ENCODE data around the gene SMPDL3A.

The SMPDL3A gene

GRCh38 chr6:122778985-122779661, 9.9 kb upstream of the SMPDL3A start:
- DNase-seq: no peak

- DNase-seq: no peak
These were observed 9.4 kb upstream of the SMPDL3A start, which contains the start of gene FABP7 for GRCh38 chr6:122779667-122780066. Gene FABP7, plus strand, starts transcription at chr6:122779716. Its CDS starts 79 bp downstream, at chr6:122779795.

DNA sequence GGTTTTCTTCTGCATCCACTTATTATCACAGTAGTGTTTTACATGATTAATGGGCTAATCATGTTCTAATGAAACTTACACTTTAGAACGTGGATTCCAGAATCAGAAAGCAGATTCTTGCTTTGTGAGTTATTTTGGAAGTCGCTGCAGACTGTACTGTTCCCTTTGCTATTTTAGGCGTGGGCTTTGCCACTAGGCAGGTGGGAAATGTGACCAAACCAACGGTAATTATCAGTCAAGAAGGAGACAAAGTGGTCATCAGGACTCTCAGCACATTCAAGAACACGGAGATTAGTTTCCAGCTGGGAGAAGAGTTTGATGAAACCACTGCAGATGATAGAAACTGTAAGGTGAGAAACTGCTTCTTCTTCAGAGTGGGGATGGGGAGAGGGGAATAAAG, 8.9 kb upstream of the SMPDL3A start:
- DNase-seq: no peak

GRCh38 chr6:122781716-122782115, 7.3 kb upstream of the SMPDL3A start:
- DNase-seq: no peak

GRCh38 chr6:122783401-122783800, 5.7 kb upstream of the SMPDL3A start:
- DNase-seq: no peak

- DNase-seq: no peak
These were observed 3.2 kb upstream of the SMPDL3A start for GRCh38 chr6:122785891-122786290.

DNA sequence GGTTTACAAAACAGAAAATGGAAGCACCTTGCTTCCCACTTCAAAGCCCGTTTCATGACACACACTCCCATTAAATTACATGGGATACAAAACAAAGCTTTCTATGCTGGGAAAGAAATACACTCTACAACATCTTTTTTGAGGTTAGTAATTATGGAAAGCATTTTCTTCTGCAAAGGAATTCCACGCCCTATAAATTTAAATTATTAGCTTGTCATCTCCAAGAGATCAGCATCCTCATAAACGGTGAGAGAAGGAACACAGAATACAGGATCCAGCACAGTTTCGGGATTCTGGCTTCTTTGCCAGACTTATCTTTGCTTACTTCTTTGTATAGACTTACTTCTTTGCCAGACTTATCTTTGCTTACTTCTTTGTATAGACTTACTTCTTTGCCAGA, 1.3 kb upstream of the SMPDL3A start:
- DNase-seq: no peak

DNA sequence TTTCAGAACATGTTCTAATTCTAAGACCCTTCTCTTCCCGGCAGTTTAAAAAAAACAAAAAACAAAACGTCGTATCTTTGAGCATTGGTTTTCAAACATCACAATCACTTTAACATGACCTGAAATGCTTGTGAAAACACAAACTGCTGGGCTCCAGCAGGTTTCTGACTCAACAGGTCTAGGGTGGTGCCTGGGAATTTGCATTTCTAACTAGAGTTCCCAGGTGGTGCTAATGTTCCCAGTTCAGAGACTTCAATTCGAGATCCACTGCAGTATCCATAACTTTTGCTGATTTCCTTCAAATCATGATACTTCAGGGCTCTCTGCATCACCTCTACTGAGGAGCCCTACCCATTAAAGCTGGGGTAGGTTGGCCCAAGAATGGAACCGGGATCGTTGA, 850 bp upstream of the SMPDL3A start:
- no peak for DNase-seq

DNA sequence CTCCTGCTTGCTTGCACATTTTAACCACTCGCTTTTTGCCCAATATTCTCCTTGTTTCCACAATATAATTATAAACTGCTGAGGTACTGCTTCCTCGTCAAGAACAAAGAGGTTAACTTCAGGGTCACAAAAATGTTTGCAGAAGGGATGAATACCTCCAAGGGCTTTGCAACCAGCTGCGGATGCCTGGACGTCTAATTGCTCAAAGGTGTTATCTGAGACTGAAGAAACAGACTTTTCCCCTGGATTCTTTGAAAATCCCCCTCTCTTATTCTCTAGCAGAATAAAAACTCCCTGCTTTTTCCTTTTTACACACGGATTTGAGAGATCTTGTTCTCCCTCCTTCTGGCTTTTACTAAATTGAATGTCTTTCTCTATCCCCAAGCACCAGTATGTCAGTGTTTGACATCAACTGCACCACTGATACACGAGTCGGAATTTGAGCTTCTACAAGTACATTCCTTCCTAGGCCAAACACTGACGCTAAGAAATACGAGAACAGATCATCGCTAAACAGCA, 336 bp upstream of the SMPDL3A start:
- no peak for DNase-seq

DNA sequence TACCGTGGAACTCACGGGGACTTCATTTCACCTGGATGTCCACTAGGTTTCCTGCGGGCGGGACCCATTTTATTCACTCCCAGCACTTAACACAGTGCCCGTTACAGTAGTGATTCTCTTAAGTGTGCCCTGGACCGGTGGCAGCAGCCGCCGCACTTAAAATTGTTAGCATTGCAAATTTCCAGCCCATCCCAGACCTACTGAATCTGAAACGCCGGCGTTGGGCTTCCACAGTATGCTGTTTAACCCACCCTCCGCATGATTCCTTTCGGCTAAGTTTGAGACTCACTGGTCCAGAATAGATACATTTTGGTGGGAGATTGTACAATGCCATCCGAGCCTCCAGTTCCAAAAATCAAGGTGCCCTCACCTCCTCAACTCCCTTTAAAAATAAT, 967 bp downstream of the SMPDL3A start:
- DNase-seq: no peak

DNA sequence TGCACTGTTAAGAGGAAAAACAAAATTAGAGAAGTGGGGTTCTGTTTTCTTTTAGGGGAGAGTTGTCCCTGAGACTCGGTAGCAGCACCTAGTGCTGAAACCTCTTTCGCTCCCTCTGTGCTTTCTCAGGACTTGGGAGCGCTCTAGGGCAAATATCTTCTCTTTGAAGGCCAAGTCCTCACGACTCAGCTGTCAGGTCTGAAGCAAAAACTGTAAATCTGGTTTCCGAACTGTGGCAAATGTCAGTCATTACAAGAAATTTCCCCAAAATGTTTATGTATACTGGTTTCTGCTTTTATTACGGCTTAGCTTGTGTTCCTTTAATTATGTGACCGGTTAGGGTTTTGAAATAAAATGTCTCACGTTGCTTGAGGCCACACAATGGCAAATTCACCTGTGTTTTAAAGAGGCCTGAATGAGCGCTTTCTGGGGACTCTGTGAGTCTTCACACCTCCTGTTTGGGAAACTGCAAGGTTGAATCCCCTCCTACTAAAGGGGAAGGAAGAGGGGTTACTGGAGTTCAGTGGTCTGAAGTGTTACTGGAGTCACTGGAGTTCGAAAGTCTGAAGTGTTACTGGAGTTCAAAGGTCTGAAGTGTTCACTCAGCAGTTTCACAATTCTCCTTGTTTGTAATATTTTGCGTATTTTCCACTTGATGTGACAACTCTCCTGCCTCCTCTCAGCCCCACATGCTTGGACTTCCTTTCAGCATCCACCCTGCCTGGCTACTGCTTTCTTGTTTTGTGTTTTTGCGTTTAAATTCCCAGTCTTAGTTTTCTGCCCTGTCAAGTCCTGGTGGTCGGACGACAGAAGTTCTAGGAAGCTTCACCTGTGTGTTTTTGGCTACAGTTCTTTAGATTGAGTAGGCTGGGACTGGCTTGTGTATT, 1.6 kb downstream of the SMPDL3A start:
- no peak for DNase-seq

DNA sequence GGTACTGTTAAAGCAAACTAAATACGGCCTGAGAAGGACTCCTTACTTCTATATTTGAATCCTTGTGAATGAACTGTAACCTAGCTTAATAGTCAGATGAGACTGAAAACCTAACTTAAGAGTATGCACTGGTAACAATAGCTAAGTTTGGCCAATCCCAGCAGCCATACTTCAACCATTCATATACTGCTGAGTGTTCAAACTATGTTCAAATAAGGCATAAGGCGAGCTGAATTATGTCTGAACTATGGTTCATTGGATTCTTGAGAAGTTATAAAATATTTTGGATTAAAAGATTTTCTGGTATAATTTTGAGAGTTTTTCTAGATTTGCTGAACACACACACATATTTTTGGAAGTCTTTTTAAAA, 2.2 kb downstream of the SMPDL3A start:
- DNase-seq: no peak

GRCh38 chr6:122792766-122793165, 3.7 kb downstream of the SMPDL3A start:
- DNase-seq: no peak

DNA sequence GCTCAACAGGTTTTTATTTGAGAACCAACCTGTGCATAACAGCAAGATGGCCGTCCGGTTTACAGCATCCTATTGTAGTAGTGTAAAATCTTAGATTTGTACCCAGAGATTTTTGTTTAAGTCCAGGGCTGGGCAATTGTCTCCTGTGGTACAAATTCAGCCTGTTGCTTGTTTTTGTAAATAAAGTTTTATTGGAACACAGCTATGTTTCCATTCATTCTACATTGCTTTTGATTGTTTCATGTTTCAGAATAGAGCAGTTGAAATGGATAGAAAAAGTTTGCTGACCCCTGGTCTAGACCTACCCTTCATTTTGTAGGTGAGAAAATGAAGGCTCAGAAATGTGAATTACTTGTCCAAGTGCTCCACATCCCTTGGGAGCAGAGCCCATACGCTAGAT, 8.5 kb downstream of the SMPDL3A start:
- DNase-seq: no peak

DNA sequence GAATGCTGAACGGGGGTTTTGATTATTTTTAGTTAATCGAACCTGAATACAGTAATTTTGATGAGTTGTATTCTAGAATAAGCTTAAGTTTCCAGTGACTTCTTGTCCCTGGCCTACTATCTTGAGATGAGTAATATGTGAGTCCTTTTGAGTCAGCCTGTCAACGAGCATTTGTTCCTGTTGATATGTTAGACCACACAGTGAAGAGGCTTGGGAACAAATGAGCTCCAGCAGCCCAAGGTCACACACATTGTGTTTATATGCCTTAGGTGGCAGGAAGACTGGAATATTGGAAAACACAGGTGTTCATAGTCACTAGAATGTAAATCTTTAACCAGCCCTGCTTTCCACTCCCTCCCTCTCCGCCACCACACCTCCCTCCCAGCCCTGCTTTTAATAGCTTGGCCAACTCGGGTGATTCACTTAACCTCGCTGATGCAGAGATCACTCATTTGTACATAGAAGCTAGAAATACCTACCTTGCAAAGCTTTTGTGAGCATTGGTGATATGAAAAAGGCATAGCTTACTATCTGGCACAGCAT, 9.1 kb downstream of the SMPDL3A start:
- DNase-seq: no peak

DNA sequence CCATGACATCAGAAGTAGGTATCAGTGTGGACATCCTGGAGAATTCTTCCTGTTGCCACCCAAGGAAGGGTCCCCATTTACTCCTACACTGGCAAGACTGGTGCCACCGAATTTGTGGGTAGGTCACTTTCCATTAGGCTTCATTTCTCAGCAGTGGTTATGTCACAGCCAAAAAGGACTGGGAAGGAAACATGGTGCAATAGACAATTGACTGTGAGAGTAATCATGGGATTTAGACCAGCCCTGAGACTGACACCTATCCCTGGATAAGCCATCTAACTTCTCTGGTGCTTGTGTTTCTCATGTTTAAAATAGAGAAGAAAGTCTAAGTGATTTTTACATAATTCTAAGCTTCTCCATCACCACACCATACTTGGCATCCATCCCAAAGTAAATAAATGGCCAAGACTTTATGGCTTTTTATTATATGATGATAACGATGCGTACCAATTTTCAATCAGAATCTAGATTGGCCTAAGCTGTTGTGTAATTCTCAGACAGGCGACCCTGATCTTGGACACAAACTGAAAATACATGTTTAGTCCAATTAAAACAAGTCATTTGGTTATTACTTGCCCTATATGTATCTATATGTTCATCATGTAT, 10.2 kb downstream of the SMPDL3A start:
- no peak for DNase-seq

- no peak for DNase-seq
These were observed 11.0 kb downstream of the SMPDL3A start for GRCh38 chr6:122799916-122800686.

- no peak for DNase-seq
These were observed 11.8 kb downstream of the SMPDL3A start for GRCh38 chr6:122800906-122801305.

DNA sequence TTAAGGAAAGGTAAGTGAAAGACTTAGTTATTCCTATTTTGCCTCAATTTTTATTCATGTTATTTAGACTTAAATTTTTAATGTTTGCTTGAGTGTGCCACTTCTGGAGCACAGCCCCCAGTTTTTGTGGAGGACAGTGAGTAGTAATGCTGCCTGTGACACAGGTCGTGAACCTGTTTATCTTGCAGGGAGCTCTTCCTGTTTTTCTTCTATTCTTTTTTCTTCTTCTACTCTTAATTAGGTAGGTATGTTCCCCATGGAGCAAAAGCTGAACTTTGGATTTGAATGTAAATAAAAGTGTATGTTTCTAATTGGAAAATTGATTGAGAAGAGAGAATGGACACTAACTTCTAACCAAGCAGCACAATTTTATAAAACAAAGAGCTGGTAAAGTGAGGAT, 12.3 kb downstream of the SMPDL3A start:
- no peak for DNase-seq

- DNase-seq: no peak
These were observed 14.2 kb downstream of the SMPDL3A start for GRCh38 chr6:122803171-122803661.

GRCh38 chr6:122804962-122805485, 16.0 kb downstream of the SMPDL3A start:
- DNase-seq: no peak

GRCh38 chr6:122806291-122806690, 17.2 kb downstream of the SMPDL3A start:
- DNase-seq: no peak

Data from cortex of kidney (tissue), 1 donor.